Ectodermal cell (in vitro differentiated cells): Measurements from ENCODE around the gene FAM81B.

ENCODE experiments used
- H3K27ac ChIP-seq: 2 replicates; pipeline ENCODE4 v1.7.0; 2013; ENCODE audit warnings: mild to moderate bottlenecking, low read depth, low read length; ENCODE audit not compliant: insufficient read depth, poor library complexity, severe bottlenecking
- H3K27me3 ChIP-seq: 2 replicates; pipeline ENCODE4 v1.7.0; 2013; ENCODE audit warnings: mild to moderate bottlenecking, low read length; ENCODE audit not compliant: insufficient read depth, control insufficient read depth, poor library complexity, severe bottlenecking
- H3K36me3 ChIP-seq: one replicate; pipeline ENCODE4 v1.7.0; 2013; ENCODE audit warnings: low read length; ENCODE audit not compliant: control insufficient read depth, insufficient read depth
- H3K4me1 ChIP-seq: one replicate; pipeline ENCODE4 v1.7.0; 2013; ENCODE audit warnings: low read length; ENCODE audit not compliant: control insufficient read depth, insufficient read depth
- H3K4me3 ChIP-seq: 2 replicates; pipeline ENCODE4 v1.7.0; 2013; ENCODE audit warnings: low read depth, low read length, control low read depth; ENCODE audit not compliant: insufficient read depth
- H3K9me3 ChIP-seq: 2 replicates; pipeline ENCODE4 v1.7.0; 2013; ENCODE audit warnings: mild to moderate bottlenecking, low read length, moderate library complexity; ENCODE audit not compliant: control insufficient read depth
- WGBS, 2 experiments: methylation state at CpG; one replicate each; pipeline ENCODE4 v1.1.7; 2013; ENCODE audit warnings: missing lambda C conversion rate in 2 of 2; 5-methylcytosine and 5-hydroxymethylcytosine counted together

FAM81B gene

DNA sequence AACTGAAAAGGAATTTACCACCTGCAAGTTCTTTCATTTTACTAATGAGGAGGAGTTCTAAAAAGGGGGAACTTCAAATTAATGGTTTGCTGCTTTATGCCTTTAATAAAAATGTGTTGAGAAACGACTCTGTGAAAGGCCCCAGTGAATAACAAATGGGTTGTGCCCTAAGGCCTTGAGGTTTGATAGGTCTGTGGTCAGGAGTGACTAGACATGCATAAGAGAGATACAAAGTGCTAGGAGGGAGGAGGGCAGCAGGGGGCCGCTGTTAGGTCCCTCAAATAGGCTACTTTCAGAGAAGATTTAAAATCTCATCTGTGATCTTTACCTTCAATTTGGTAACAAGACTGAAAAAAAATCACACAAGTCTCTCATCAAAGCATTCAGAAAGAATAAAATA is 58.3 kb downstream of the FAM81B start:
- H3K9me3 ChIP-seq = no peaks in the 10 kb centered on the region
- no peak overlapping the region for H3K27ac ChIP-seq
- 67 to 68% methylated on average over 2 of the region's 2 CpGs for WGBS, 2 experiments
- no peaks in the 10 kb centered on the region for H3K4me1 ChIP-seq
- no peaks in the 10 kb centered on the region for H3K27me3 ChIP-seq
- no peak overlapping the region for H3K4me3 ChIP-seq
- H3K36me3 ChIP-seq = no peaks in the 10 kb centered on the region

- H3K9me3 ChIP-seq = no peaks in the 10 kb centered on the region
- no peaks in the 10 kb centered on the region for H3K27me3 ChIP-seq
- 92 to 100% methylated on average over 1 of the region's 2 CpGs for WGBS, 2 experiments
- no peak overlapping the region for H3K4me3 ChIP-seq
- no peaks in the 10 kb centered on the region for H3K4me1 ChIP-seq
- H3K27ac ChIP-seq = no peak overlapping the region
- H3K36me3 ChIP-seq = no peaks in the 10 kb centered on the region
Measured at GRCh38 chr5:95454536-95454935, 63.4 kb downstream of the FAM81B start.

DNA sequence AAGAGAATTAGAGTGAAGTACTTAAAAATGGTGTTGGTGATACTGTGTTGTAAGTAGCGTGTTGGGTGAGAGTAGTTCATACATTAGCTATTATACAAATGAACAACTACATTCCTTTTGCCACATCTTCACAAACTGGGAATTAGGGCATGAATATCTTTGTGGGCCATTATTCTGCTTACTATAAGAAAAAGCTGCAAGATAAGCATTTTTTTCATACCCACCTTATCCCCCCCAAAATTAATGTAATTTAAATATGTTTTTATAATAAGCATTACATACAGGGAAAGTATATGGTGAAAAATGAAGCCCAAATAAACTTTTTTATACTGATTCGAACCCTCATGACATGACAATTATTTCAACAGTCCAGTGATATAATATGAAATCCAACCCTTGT is 69.5 kb downstream of the FAM81B start:
- no peaks in the 10 kb centered on the region for H3K36me3 ChIP-seq
- no peak overlapping the region for H3K27ac ChIP-seq
- no peaks in the 10 kb centered on the region for H3K9me3 ChIP-seq
- no peaks in the 10 kb centered on the region for H3K4me1 ChIP-seq
- no peaks in the 10 kb centered on the region for H3K27me3 ChIP-seq
- WGBS, 2 experiments = 88% methylated on average over 1 of the region's 2 CpGs
- no peak overlapping the region for H3K4me3 ChIP-seq

GRCh38 chr5:95471487-95471886 is 80.3 kb downstream of the FAM81B start:
- Histone ChIP-seq H3K27me3 (no peaks in the 10 kb centered on the region), H3K36me3 (no peaks in the 10 kb centered on the region), H3K9me3 (no peaks in the 10 kb centered on the region), H3K27ac (no peak overlapping the region), H3K4me3 (no peak overlapping the region), H3K4me1 (no peaks in the 10 kb centered on the region)
- 94% methylated on average over 1 of the region's 1 CpG for WGBS, 2 experiments

GRCh38 chr5:95471942-95472341 is 80.8 kb downstream of the FAM81B start:
- Histone ChIP-seq H3K27me3 (no peaks in the 10 kb centered on the region), H3K36me3 (no peaks in the 10 kb centered on the region), H3K27ac (no peak overlapping the region)

GRCh38 chr5:95484421-95484820 is 93.3 kb downstream of the FAM81B start:
- H3K4me3 ChIP-seq = no peak overlapping the region
- H3K27ac ChIP-seq = no peak overlapping the region
- H3K9me3 ChIP-seq = no peaks in the 10 kb centered on the region
- no peaks in the 10 kb centered on the region for H3K4me1 ChIP-seq
- H3K27me3 ChIP-seq = no peaks in the 10 kb centered on the region
- WGBS, 2 experiments = 94 to 97% methylated on average over 7 of the region's 7 CpGs
- peaks cover 19% of the 10 kb centered on the region for H3K36me3 ChIP-seq

More at GRCh38 chr5:95471942-95472341, 80.8 kb downstream of the FAM81B start:
- Histone ChIP-seq H3K4me1 (no peaks in the 10 kb centered on the region), H3K9me3 (no peaks in the 10 kb centered on the region), H3K4me3 (no peak overlapping the region)

- H3K27me3 ChIP-seq = no peaks in the 10 kb centered on the region
- no peaks in the 10 kb centered on the region for H3K9me3 ChIP-seq
- H3K36me3 ChIP-seq = peaks cover 25% of the 10 kb centered on the region
- H3K4me1 ChIP-seq = no peaks in the 10 kb centered on the region
- 86 to 93% methylated on average over 2 of the region's 2 CpGs for WGBS, 2 experiments
- H3K4me3 ChIP-seq = no peak overlapping the region
- H3K27ac ChIP-seq = no peak overlapping the region
Measured at GRCh38 chr5:95486191-95486590, 95.0 kb downstream of the FAM81B start.

DNA sequence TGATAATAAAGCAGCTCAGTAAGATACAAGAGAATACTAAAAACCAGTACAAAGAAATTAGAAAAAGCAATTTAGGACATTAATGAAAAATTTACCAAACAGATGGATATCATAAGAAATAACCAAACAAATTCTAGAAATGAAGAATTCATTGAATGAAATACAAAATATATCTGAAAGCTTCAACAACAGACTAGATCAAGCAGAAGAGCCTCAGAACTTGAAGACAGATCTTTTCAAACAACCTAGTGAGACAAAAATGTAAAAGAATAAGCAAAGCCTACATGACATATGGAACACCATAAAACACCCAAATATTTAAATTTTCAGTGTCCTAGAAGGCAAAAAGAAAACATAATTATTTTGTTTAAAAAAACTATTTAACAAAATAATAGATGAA is 96.7 kb downstream of the FAM81B start:
- H3K27me3 ChIP-seq = no peaks in the 10 kb centered on the region
- no peaks in the 10 kb centered on the region for H3K4me1 ChIP-seq
- no peak overlapping the region for H3K27ac ChIP-seq
- H3K4me3 ChIP-seq = no peak overlapping the region
- peaks cover 21% of the 10 kb centered on the region for H3K36me3 ChIP-seq
- H3K9me3 ChIP-seq = no peaks in the 10 kb centered on the region
